ENCODE data around the gene NDUFA13.

Gene NDUFA13

GRCh38 chr19:19488875-19489690 lies 26.9 kb upstream of the NDUFA13 start:
- peak; percentile 76 to 77 for DNase-seq (ENCODE audit: low read depth in 1 of 2, low spot score in 1 of 2)

- DNase-seq (ENCODE audit: low read depth in 1 of 2, low spot score in 1 of 2): no peak
These were observed 26.2 kb upstream of the NDUFA13 start for GRCh38 chr19:19489804-19490204.

GRCh38 chr19:19490214-19490968 lies 25.6 kb upstream of the NDUFA13 start:
- peak; percentile 67 for DNase-seq (ENCODE audit: low read depth in 1 of 2, low spot score in 1 of 2)

GRCh38 chr19:19491321-19492025 lies 24.6 kb upstream of the NDUFA13 start:
- no peak for DNase-seq (ENCODE audit: low read depth in 1 of 2, low spot score in 1 of 2)

GRCh38 chr19:19492026-19492610 lies 23.9 kb upstream of the NDUFA13 start:
- DNase-seq (ENCODE audit: low read depth in 1 of 2, low spot score in 1 of 2): no peak

GRCh38 chr19:19493841-19494546 lies 22.0 kb upstream of the NDUFA13 start:
- DNase-seq (ENCODE audit: low read depth in 1 of 2, low spot score in 1 of 2): no peak

- DNase-seq (ENCODE audit: low read depth in 1 of 2, low spot score in 1 of 2): no peak
These were observed 20.1 kb upstream of the NDUFA13 start for GRCh38 chr19:19495614-19496603.

GRCh38 chr19:19498255-19498991 lies 17.6 kb upstream of the NDUFA13 start:
- no peak for DNase-seq (ENCODE audit: low read depth in 1 of 2, low spot score in 1 of 2)

- DNase-seq (ENCODE audit: low read depth in 1 of 2, low spot score in 1 of 2): no peak
These were observed 16.6 kb upstream of the NDUFA13 start for GRCh38 chr19:19499272-19499995.

GRCh38 chr19:19500975-19501644 lies 14.9 kb upstream of the NDUFA13 start:
- DNase-seq (ENCODE audit: low read depth in 1 of 2, low spot score in 1 of 2): no peak

- DNase-seq (ENCODE audit: low read depth in 1 of 2, low spot score in 1 of 2): no peak
These were observed 14.2 kb upstream of the NDUFA13 start for GRCh38 chr19:19501798-19502197.

- no peak for DNase-seq (ENCODE audit: low read depth in 1 of 2, low spot score in 1 of 2)
These were observed 13.7 kb upstream of the NDUFA13 start for GRCh38 chr19:19502281-19502680.

- DNase-seq (ENCODE audit: low read depth in 1 of 2, low spot score in 1 of 2): no peak
These were observed 13.0 kb upstream of the NDUFA13 start for GRCh38 chr19:19502808-19503602.

- no peak for DNase-seq (ENCODE audit: low read depth in 1 of 2, low spot score in 1 of 2)
These were observed 11.0 kb upstream of the NDUFA13 start for GRCh38 chr19:19504754-19505668.

GRCh38 chr19:19505669-19506326 lies 10.2 kb upstream of the NDUFA13 start:
- DNase-seq (ENCODE audit: low read depth in 1 of 2, low spot score in 1 of 2): no peak
